NB4 (cell line): ENCODE measurements around the gene S1PR1.

Experiments used
- CTCF ChIP-seq: IDR thresholded peaks from one replicate; pipeline ENCODE4 v1.5.1; 2012; ENCODE audit warnings: low read depth, low read length
- MAX ChIP-seq: IDR thresholded peaks from 2 replicates; pipeline ENCODE4 v1.6.1; 2011; ENCODE audit warnings: low read depth, low read length
- MYC ChIP-seq: IDR thresholded peaks from 2 replicates; pipeline ENCODE4 v1.6.1; 2011; ENCODE audit warnings: low read depth, low read length
- POLR2A ChIP-seq: IDR thresholded peaks from 2 replicates; pipeline ENCODE4 v1.6.1; 2011; ENCODE audit warnings: mild to moderate bottlenecking; ENCODE audit not compliant: insufficient read length; ENCODE audit errors: extremely low read depth

- TF ChIP-seq POLR2A (no peak), CTCF (no peak), MAX (no peak), MYC (no peak)
Observed at GRCh38 chr1:101278238-101278637, 41.4 kb downstream of the S1PR1 start.
